ENCODE results near the gene C6orf136. TPM values are rescaled to one million over a fixed set of nuclear protein-coding genes. Genes with fewer than 3 reads are reported as not detected.
"Not testable (repeated sequence)": the region's sequence is repeated elsewhere in the genome, so short reads cannot be mapped to it uniquely, and the experiment has no call there.

Gene C6orf136, protein sequence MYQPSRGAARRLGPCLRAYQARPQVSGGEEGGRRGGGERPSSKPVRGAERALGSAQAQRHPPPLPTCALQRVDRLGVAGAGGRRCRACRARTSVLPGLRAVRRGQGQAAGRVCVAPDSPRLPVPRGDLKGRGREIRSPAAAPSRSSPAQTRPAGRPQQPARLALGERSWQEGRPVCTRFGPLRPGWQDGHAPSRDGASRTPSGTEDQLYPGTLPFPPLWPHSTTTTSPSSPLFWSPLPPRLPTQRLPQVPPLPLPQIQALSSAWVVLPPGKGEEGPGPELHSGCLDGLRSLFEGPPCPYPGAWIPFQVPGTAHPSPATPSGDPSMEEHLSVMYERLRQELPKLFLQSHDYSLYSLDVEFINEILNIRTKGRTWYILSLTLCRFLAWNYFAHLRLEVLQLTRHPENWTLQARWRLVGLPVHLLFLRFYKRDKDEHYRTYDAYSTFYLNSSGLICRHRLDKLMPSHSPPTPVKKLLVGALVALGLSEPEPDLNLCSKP
- total RNA-seq: 100 to 1,000 TPM in 2 of 4 donors, 10 to 100 TPM in 2; 35.5 to 111 (median 83.8) TPM

GRCh38 chr6:30646450-30647241 is at the start of gene C6orf136:
Gene C6orf136, plus strand, starts transcription at chr6:30647133. Its CDS starts 99 bp downstream, at chr6:30647232.
- TF ChIP-seq CTCF (IDR thresholded peaks at IDR 0.05) (no peak), POLR2A (IDR thresholded peaks at IDR 0.05) (no peak)
- DNase-seq: peak; percentile 90 to 98 (median 93)
- Histone ChIP-seq H3K27ac (peak within 1 kb of the TSS; percentile 96 to 97 (median 96)), H3K4me1 (peaks cover 0 to 34% (median 7%) of the 10 kb centered on the region in 4 donors), H3K4me3 (peak within 1 kb of the TSS; percentile 83 to 89 (median 86)), H3K36me3 (peaks cover 0 to 37% (median 0%) of the 10 kb centered on the region in 3 donors), H3K9me3 (no peaks in the 10 kb centered on the region), H3K27me3 (no peaks in the 10 kb centered on the region)

DNA sequence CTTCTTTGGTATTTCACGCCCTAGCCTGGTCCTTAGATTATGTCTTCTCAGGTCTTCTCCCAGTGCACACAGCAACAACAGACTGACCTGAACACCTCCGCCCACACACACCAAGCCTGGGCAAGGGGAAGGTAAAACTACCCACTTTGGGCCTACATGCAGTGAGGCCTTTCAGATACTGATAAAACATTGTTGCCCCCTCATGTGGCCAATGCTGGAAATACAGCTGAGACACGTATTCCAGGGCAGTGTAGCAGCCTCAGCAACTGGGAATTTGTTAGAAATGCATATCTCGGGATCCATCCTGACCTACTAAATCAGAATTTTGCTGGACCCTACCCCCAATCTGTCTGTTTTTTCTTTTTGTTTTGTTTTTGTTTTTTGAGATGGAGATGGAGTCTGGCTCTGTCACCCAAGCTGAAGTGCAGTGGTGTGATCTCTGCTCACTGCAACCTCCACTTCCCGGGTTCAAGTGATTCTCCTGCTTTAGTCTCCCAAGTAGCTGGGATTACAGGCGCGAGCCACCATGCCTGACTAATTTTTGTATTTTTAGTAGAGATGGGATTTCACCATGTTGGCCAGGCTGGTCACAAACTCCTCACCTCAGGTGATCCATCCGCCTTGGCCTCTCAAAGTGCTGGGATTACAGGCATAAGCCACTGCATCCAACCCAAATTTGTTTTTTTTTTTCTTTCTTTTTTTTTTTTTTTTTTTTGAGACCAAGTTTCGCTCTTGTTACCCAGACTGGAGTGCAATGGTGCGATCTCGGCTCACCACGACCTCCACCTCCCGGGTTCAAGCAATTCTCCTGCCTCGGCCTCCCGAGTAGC is 49.4 kb upstream of the C6orf136 start:
- peak; percentile 47 to 88 (median 84) for TF ChIP-seq CTCF (IDR thresholded peaks at IDR 0.05)
- H3K9me3 ChIP-seq: not testable (repeated sequence)

GRCh38 chr6:30598912-30599624 is 47.9 kb upstream of the C6orf136 start:
- no peaks in the 10 kb centered on the region for H3K9me3 ChIP-seq
- no peak for DNase-seq
- no peak overlapping the region for H3K27ac ChIP-seq
- H3K4me1 ChIP-seq: no peaks in the 10 kb centered on the region
- H3K27me3 ChIP-seq: no peaks in the 10 kb centered on the region
- no peak for TF ChIP-seq CTCF (IDR thresholded peaks at IDR 0.05)
- TF ChIP-seq POLR2A (IDR thresholded peaks at IDR 0.05): no peak
- peaks cover 0 to 47% (median 2%) of the 10 kb centered on the region in 3 donors for H3K36me3 ChIP-seq
- no peak overlapping the region for H3K4me3 ChIP-seq

More for the DNA sequence above, 49.4 kb upstream of the C6orf136 start:
- DNase-seq: peak; percentile 69 to 94 (median 89)
- not testable (repeated sequence) for H3K27me3 ChIP-seq, H3K27ac ChIP-seq, H3K4me3 ChIP-seq, H3K4me1 ChIP-seq
- H3K36me3 ChIP-seq: peaks cover 0 to 40% (median 0%) of the 10 kb centered on the region in 3 donors

DNA sequence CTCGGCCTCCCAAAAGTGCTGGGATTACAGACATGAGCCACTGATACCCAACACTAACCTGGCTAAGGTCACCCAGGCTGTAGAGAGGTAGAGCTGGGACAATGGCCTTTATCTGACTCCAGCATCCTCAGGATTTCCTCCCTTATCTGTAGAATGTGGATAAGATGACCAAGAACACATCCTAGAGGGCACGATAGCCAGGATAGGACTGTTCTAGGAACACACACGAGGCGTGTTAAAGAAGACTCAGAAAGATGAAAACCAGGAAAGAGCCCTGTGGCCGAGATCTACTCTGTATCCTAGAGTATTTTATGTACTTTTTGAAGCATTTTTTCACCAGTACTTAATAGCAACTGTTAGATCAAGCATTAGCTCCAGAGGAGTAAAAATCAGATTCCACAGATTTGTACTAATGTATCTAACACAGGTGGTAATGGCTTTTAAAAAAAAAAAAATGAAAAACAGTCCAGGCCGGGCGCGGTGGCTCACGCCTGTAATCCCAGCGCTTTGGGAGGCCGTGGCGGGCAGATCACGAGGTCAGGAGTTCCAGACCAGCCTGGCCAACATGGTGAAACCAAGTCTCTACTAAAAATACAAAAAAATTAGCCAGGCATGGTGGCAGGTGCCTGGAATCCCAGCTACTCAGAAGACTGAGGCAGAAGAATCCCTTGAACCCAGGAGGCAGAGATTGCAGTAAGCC is 47.2 kb upstream of the C6orf136 start:
- peaks cover 2 to 47% (median 3%) of the 10 kb centered on the region in 3 donors for H3K36me3 ChIP-seq
- H3K27ac ChIP-seq: no peak overlapping the region

More for the DNA sequence above, 47.2 kb upstream of the C6orf136 start:
- Histone ChIP-seq H3K9me3 (no peaks in the 10 kb centered on the region), H3K4me3 (no peak overlapping the region), H3K27me3 (no peaks in the 10 kb centered on the region), H3K4me1 (no peaks in the 10 kb centered on the region)
- no peak for TF ChIP-seq CTCF (IDR thresholded peaks at IDR 0.05)
- no peak for TF ChIP-seq POLR2A (IDR thresholded peaks at IDR 0.05)
- no peak for DNase-seq

Measured in Peyer's patch (tissue), 4 donors.